OCI-LY7 (cell line): ENCODE results near the gene TNKS1BP1.

Source experiments
- CTCF ChIP-seq: fragments of 200-600 bp; sonication (generic); conservative IDR thresholded peaks from 2 replicates; pipeline ENCODE4 v1.5.1; 2014; ENCODE audit warnings: mild to moderate bottlenecking, antibody characterized with exemption, low read length, moderate library complexity, mixed read lengths
- EZH2phosphoT487 ChIP-seq: fragments of 200-600 bp; sonication (generic); IDR thresholded peaks from 2 replicates; pipeline ENCODE4 v1.6.1; 2018; ENCODE audit warnings: low read depth, borderline replicate concordance, mild to moderate bottlenecking, mixed run types, antibody characterized with exemption, low read length, moderate library complexity, mixed read lengths

DNA sequence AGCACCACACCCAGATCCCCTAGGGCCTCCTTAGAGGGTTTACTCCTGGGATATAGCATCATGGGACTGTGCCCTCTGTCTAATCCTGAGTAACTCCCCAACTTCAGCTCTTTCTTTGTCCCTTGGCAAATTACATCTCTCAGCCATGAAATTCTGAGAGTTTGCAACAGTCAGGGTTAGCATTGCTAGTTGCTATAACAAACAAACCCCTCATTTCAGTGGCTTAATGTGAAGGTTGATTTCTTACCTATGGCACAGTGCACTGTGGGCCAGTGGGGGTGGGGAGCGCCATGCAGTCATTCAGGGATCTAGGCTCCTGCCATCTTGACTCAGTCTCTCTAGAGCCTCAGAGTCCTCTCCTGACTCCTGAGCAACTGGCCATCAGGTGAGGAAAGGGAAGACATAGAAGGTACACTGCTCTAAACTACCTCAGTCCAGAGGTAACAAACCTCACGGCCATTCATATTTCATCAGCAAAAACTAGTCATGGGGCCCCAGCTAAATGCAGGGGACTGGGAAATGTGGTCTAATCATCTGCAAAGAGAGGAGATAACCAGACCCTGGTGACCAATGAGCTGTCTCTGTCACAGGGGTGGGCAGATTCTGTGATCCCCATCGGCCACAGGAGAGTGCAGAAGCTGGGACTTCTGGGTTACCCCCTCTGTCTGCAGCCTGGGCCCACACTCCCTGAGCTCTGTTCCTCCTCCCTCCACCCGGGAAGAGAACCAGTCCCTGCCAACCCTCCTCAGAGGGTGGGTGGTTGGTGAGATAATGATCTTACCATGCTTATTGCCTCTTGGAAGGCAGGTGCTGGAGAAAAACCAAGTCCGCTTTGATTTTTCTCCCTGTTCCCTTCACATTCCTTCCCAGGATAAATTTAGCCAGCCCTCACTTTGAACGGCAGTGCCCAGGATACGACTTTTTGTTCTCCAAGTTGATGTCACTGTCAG lies 38.7 kb upstream of the TNKS1BP1 start:
- TF ChIP-seq EZH2phosphoT487 (no peak), CTCF (no peak)
